Motor neuron (in vitro differentiated cells): ENCODE data around the gene CD6. TPM values are rescaled to one million over a fixed set of nuclear protein-coding genes. Genes with fewer than 3 reads are reported as not detected.

Experiments used
- ATAC-seq, 8 experiments: fragments of 200-7000 bp; cut with Tn5 transposase; replicated peaks in 6 of 8; 2 replicates each; pipeline ENCODE4 v1.8.0; 2021; ENCODE audit warnings: mild to moderate bottlenecking in 8 of 8, moderate library complexity in 8 of 8
- H3K27ac ChIP-seq, 2 donors: fragments of 250-450 bp; sonication (Bioruptor Pico); 2 replicates each; pipeline ENCODE4 v1.9.0; 2021; ENCODE audit warnings: antibody characterized with exemption in 2 of 2, mild to moderate bottlenecking in 2 of 2, moderate library complexity in 1 of 2
- H3K4me1 ChIP-seq, 2 donors: fragments of 250-450 bp; sonication (Bioruptor Pico); replicated peaks in 1 of 2; 2 replicates each; pipeline ENCODE4 v1.6.1; 2021; ENCODE audit warnings: antibody characterized with exemption in 2 of 2, mild to moderate bottlenecking in 2 of 2, moderate library complexity in 1 of 2
- H3K4me3 ChIP-seq, 5 donors: fragments of 250-450 bp; sonication (Bioruptor Pico); 2 replicates each; pipeline ENCODE4 v1.9.0; 2021; ENCODE audit warnings: antibody characterized with exemption in 5 of 5, mild to moderate bottlenecking in 5 of 5, moderate library complexity in 4 of 5
- WGBS, 10 experiments: fragments of 450-650 bp; shearing (Covaris generic); methylation state at CpG; one replicate each; pipeline ENCODE4 v1.0.0; 2022; 5-methylcytosine and 5-hydroxymethylcytosine counted together
- in situ Hi-C, 9 experiments: fragments of 400-800 bp; cut with MboI; loops; one replicate each; pipeline ENCODE4 v1.15.0; 2021; ENCODE audit warnings: low sequenced_read_pairs in 9 of 9, low pct_unique_long_range_greater_than_20kb in 2 of 9; ENCODE audit not compliant: unreplicated experiment in 9 of 9
- total RNA-seq, 8 experiments: library from RNA; unstranded; fragments of 300-600 nt; gene quantifications; 2 replicates each; pipeline versions ENCODE4 v1.2.3 to v1.2.4, GENCODE V29; 2022

Gene CD6
- 1 to 10 TPM in 3 of 8 experiments, under 1 TPM in 4, not detected in 1; 0.14 to 1.7 (median 0.63) TPM for total RNA-seq

GRCh38 chr11:60971520-60971919 is at the start of gene CD6:
Gene CD6 (plus strand): TSS chr11:60971680. CDS start chr11:60971866, 186 bp downstream.
- Histone ChIP-seq H3K27ac (no peak within 1 kb of the TSS), H3K4me3 (no peak within 1 kb of the TSS), H3K4me1 (no peaks in the 10 kb centered on the region)
- ATAC-seq: no peak
- 75 to 100% (median 100%) methylated on average over 1 to 11 of the region's 16 CpGs; no CpG with 5 or more reads in 3 of the 10 experiments for WGBS, 10 experiments
- in situ Hi-C loops: no loop called here

- ATAC-seq: no peak
- in situ Hi-C loops: no loop called here
- H3K27ac ChIP-seq: no peak overlapping the region
Measured at GRCh38 chr11:60921777-60922335, 49.6 kb upstream of the CD6 start.

GRCh38 chr11:60922906-60923305 is 48.6 kb upstream of the CD6 start:
- Histone ChIP-seq H3K4me3 (no peak overlapping the region), H3K4me1 (peaks cover 13 to 16% of the 10 kb centered on the region in 2 donors), H3K27ac (no peak overlapping the region)
- in situ Hi-C loops: no loop called here
- no peak for ATAC-seq
- 0 to 100% (median 94%) methylated on average over 1 to 3 of the region's 6 CpGs; no CpG with 5 or more reads in 6 of the 10 experiments for WGBS, 10 experiments

More at GRCh38 chr11:60921777-60922335, 49.6 kb upstream of the CD6 start:
- Histone ChIP-seq H3K4me3 (no peak overlapping the region), H3K4me1 (peaks cover 13 to 16% of the 10 kb centered on the region in 2 donors)
- WGBS, 10 experiments: 53 to 100% (median 85%) methylated on average over 1 to 12 of the region's 23 CpGs; no CpG with 5 or more reads in 4 of the 10 experiments

GRCh38 chr11:60923326-60923725 is 48.2 kb upstream of the CD6 start:
- in situ Hi-C loops: no loop called here
- 40 to 100% (median 88%) methylated on average over 1 to 4 of the region's 5 CpGs; no CpG with 5 or more reads in 4 of the 10 experiments for WGBS, 10 experiments
- Histone ChIP-seq H3K4me1 (peaks cover 13 to 16% of the 10 kb centered on the region in 2 donors), H3K4me3 (no peak overlapping the region), H3K27ac (no peak overlapping the region)
- no peak for ATAC-seq

GRCh38 chr11:60923800-60924109 is 47.7 kb upstream of the CD6 start:
- Histone ChIP-seq H3K27ac (peak overlapping the region in 1 of 2 donors; percentile 15), H3K4me3 (peak overlapping the region; percentile 71 to 92 (median 78)), H3K4me1 (peaks cover 13 to 16% of the 10 kb centered on the region in 2 donors)
- in situ Hi-C loops: no loop called here
- 20 to 100% methylated on average over 1 of the region's 6 CpGs; no CpG with 5 or more reads in 8 of the 10 experiments for WGBS, 10 experiments
- peak in 4 of 8 experiments; percentile 1 to 12 (median 2) for ATAC-seq

- 4 to 12% methylated on average over 5 to 7 of the region's 69 CpGs; no CpG with 5 or more reads in 8 of the 10 experiments for WGBS, 10 experiments
- Histone ChIP-seq H3K4me1 (peaks cover 13 to 16% of the 10 kb centered on the region in 2 donors), H3K4me3 (peak within 1 kb of the TSS; percentile 71 to 92 (median 78)), H3K27ac (peak within 1 kb of the TSS; percentile 75 to 76)
- in situ Hi-C loops: no loop called here
- ATAC-seq: peak; percentile 80 to 95 (median 86)
Measured at GRCh38 chr11:60924110-60924905, 47.2 kb upstream of the CD6 start, which contains the start of gene TMEM132A. Gene TMEM132A (plus strand): TSS chr11:60924460. CDS start chr11:60924634, 174 bp downstream.

- H3K4me1 ChIP-seq: peaks cover 13 to 16% of the 10 kb centered on the region in 2 donors
- H3K4me3 ChIP-seq: peak overlapping the region; percentile 71 to 92 (median 78)
- in situ Hi-C loops: no loop called here
- 0 to 11% (median 0%) methylated on average over 1 to 4 of the region's 35 CpGs; no CpG with 5 or more reads in 7 of the 10 experiments for WGBS, 10 experiments
- ATAC-seq: peak in 7 of 8 experiments; percentile 10 to 62 (median 53)
- peak overlapping the region; percentile 75 to 76 for H3K27ac ChIP-seq
Measured at GRCh38 chr11:60924906-60925853, 46.3 kb upstream of the CD6 start.

GRCh38 chr11:60925868-60926267 is 45.6 kb upstream of the CD6 start:
- in situ Hi-C loops: no loop called here
- ATAC-seq: no peak
- peak overlapping the region in 4 of 5 donors; percentile 71 to 80 (median 75) for H3K4me3 ChIP-seq
- H3K27ac ChIP-seq: peak overlapping the region in 1 of 2 donors; percentile 6
- 40 to 100% (median 50%) methylated on average over 2 to 4 of the region's 6 CpGs; no CpG with 5 or more reads in 5 of the 10 experiments for WGBS, 10 experiments
- peaks cover 13 to 16% of the 10 kb centered on the region in 2 donors for H3K4me1 ChIP-seq

GRCh38 chr11:60926500-60926899 is 45.0 kb upstream of the CD6 start:
- H3K4me3 ChIP-seq: no peak overlapping the region
- in situ Hi-C loops: no loop called here
- H3K27ac ChIP-seq: no peak overlapping the region
- 80 to 100% (median 97%) methylated on average over 1 to 3 of the region's 8 CpGs; no CpG with 5 or more reads in 6 of the 10 experiments for WGBS, 10 experiments
- ATAC-seq: no peak
- H3K4me1 ChIP-seq: peaks cover 13 to 16% of the 10 kb centered on the region in 2 donors

- Histone ChIP-seq H3K4me3 (no peak overlapping the region), H3K4me1 (peaks cover 13 to 16% of the 10 kb centered on the region in 2 donors), H3K27ac (no peak overlapping the region)
- no peak for ATAC-seq
- in situ Hi-C loops: no loop called here
- 80 to 100% (median 95%) methylated on average over 1 to 6 of the region's 8 CpGs; no CpG with 5 or more reads in 4 of the 10 experiments for WGBS, 10 experiments
Measured at GRCh38 chr11:60927061-60927592, 44.4 kb upstream of the CD6 start.

GRCh38 chr11:60927600-60927999 is 43.9 kb upstream of the CD6 start:
- ATAC-seq: no peak
- in situ Hi-C loops: no loop called here
- H3K4me1 ChIP-seq: peaks cover 13 to 16% of the 10 kb centered on the region in 2 donors
- no peak overlapping the region for H3K27ac ChIP-seq
- WGBS, 10 experiments: 80 to 100% (median 100%) methylated on average over 1 to 3 of the region's 16 CpGs; no CpG with 5 or more reads in 6 of the 10 experiments
- no peak overlapping the region for H3K4me3 ChIP-seq

GRCh38 chr11:60928563-60929001 is 42.9 kb upstream of the CD6 start:
- H3K27ac ChIP-seq: no peak overlapping the region
- no peak for ATAC-seq
- 94 to 100% (median 100%) methylated on average over 1 to 7 of the region's 20 CpGs; no CpG with 5 or more reads in 7 of the 10 experiments for WGBS, 10 experiments

More at GRCh38 chr11:60928563-60929001, 42.9 kb upstream of the CD6 start:
- in situ Hi-C loops: no loop called here
- Histone ChIP-seq H3K4me3 (no peak overlapping the region), H3K4me1 (peaks cover 12 to 15% of the 10 kb centered on the region in 2 donors)
